ENCODE results near the gene MIS12. TPM values are rescaled to one million over a fixed set of nuclear protein-coding genes. Genes with fewer than 3 reads are reported as not detected.
A peak's percentile ranks its signal among the peaks of the same experiment; 100 is the strongest.

The MIS12 gene
- total RNA-seq, 2 experiments from 2014 or later = 38.4 to 39.5 TPM

DNA sequence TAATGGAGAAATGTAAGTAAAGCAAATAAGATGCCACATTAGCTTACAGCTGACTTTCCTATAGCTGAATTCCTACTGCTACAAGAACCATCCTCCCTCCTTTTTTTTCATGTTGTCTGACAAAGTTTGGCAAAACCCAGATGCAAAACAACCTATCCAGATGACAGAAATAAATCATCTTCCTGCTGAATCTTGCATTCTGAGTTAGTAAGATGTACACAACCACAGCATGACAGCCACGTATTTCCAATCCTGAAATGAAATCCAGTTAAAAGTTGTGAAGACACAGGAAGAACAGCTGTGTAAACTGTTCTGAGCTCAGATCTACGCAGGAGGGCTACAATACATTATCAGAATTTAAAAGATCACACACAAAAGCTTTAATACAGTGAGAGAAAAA is 12.5 kb upstream of the MIS12 start:
- DNase-seq (no peak), ATAC-seq (ENCODE audit: low read depth) (no peak)
- POLR2A ChIA-PET = interaction anchor here (3.2 kb wide), 1 partner anchor 12 kb away, joined by 13 read pairs; the partner anchor contains the start of genes DERL2 and MIS12
- Mint-ChIP-seq H3K36me3 (peaks cover 34% of the 10 kb centered on the region), H3K4me1 (peaks cover 10% of the 10 kb centered on the region), H3K9me3 (no peaks in the 10 kb centered on the region), H3K27me3 (no peaks in the 10 kb centered on the region), H3K27ac (no peak overlapping the region), H3K4me3 (no peak overlapping the region)

DNA sequence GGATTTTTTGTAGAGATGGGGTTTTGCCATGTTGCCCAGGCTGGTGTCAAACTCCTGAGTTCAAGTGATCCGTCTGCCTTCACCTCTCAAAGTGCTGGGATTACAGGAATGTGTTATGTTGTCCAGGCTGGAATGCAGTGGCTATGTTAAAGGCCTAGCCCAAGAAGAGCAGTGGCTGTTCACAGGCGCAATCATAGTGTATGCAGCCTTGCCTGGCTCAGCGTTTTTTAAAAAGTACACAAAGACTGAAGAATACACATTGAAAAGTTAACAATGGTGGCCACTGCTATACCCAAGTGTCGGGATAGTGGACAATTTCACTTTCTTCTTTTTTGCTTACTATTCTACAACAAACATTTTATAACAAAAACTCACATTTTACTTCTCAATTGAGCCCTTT is 7.4 kb upstream of the MIS12 start:
- H3K27ac Mint-ChIP-seq = no peak overlapping the region
- no peaks in the 10 kb centered on the region for H3K9me3 Mint-ChIP-seq
- POLR2A ChIA-PET = interaction anchor here (1.2 kb wide), 1 partner anchor 10 kb away, joined by 4 read pairs; the partner anchor contains the start of gene DHX33
- DNase-seq (no peak), ATAC-seq (ENCODE audit: low read depth) (no peak)
- H3K4me1 Mint-ChIP-seq = peaks cover 16% of the 10 kb centered on the region
- peaks cover 53% of the 10 kb centered on the region for H3K36me3 Mint-ChIP-seq
- no peaks in the 10 kb centered on the region for H3K27me3 Mint-ChIP-seq
- H3K4me3 Mint-ChIP-seq = no peak overlapping the region

DNA sequence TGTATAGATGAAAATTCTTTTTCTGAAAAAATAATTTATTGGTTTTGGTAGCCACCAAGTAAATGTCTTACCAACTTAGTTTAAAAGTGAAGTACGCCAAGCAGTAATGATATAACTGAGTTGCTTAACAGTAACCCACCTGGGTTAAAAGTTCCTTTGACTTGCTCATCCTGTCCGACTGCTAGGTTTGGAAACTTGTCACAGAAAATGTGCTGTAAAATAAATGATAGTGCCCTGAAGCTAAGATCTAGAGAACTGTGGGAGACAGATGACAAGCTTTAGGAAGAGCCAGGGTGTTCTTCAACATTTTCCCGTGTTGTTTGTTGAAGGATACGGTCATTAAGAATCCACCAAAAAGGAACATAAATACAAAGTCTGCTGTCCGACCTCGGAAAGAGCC is 5.4 kb upstream of the MIS12 start:
- H3K9me3 Mint-ChIP-seq = no peaks in the 10 kb centered on the region
- no peak overlapping the region for H3K27ac Mint-ChIP-seq
- peaks cover 29% of the 10 kb centered on the region for H3K4me1 Mint-ChIP-seq
- no peak overlapping the region for H3K4me3 Mint-ChIP-seq
- no peaks in the 10 kb centered on the region for H3K27me3 Mint-ChIP-seq
- ATAC-seq (ENCODE audit: low read depth) (no peak), DNase-seq (no peak)
- POLR2A ChIA-PET = interaction anchor here (1.6 kb wide), 1 partner anchor 11 kb away, joined by 4 read pairs; no protein-coding TSS in a partner anchor
- H3K36me3 Mint-ChIP-seq = peaks cover 50% of the 10 kb centered on the region

DNA sequence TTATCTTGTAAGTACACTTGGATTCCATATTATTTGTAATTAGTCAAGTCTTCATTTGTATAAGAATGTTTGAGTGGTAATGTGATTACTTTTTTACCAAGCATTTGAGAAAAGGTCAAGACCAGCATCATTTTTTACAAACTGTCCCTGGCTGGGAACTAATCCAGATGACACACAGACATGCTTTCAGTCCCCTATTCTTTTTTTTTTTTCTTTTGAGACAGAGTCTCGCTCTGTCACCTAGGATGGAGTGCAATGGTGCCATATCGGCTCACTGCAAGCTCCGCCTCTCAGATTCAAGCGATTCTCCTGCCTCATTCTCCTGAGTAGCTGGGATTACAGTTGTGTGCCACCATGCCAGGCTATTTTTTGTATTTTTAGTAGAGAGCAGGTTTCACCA is 4.9 kb upstream of the MIS12 start:
- POLR2A ChIA-PET = interaction anchor here (0.7 kb wide), 1 partner anchor 58 kb away, joined by 3 read pairs; no protein-coding TSS in a partner anchor
- peaks cover 29% of the 10 kb centered on the region for H3K4me1 Mint-ChIP-seq
- no peaks in the 10 kb centered on the region for H3K9me3 Mint-ChIP-seq
- ATAC-seq (ENCODE audit: low read depth) = no peak
- no peak overlapping the region for H3K27ac Mint-ChIP-seq
- DNase-seq = no peak
- no peaks in the 10 kb centered on the region for H3K27me3 Mint-ChIP-seq
- peaks cover 49% of the 10 kb centered on the region for H3K36me3 Mint-ChIP-seq
- H3K4me3 Mint-ChIP-seq = no peak overlapping the region

DNA sequence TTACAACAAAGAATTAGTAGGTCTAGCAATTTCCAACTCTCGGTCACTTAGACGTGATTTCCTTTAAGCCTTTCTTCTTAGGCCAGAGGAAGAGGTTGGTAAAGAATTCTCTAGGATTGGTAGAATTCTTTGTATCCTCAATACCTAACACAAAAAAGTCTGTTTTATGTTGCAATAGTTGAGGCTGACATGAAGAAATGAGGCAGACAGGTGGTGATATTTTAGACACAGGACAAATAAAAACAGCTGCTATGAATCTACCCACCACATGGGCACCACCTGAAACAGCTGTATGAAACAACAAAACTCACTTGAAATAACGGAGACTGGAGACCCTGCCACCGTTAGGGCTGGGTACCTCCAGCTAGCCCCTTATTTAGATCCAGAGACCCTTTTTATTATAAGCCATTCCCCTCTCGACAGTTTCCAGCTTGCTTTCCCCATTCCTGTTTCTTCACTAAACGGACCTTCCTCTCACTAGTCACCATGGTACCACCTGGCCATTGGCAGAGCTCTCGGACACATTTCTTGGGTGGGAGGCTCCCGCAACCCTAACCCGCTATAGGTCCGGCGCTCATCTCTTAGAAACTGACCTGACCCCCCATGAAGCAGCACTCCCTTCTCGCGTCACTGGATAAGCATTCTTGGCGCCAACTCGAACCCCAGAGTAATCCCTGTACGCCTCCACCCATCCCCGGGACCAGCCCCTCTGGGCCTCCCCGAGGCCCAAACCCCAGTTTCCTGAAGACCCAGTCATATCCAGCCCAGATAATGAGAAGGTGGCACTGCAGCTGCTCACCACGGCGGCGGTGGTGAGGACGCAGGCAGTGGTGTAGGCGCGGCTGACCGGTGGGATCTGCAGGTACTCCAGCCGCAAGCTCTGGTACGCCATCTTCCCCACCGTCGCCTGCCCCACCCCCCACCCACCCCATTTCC is 828 bp upstream of the MIS12 start, which contains the start of gene DERL2:
TSS of gene DERL2 (minus strand) at position 909 of the 936 bp plus-strand sequence. CDS start at position 892, 17 bp downstream.
- POLR2A ChIA-PET = interaction anchor here (0.6 to 2.9 kb wide), 13 partner anchors 9 to 1342 kb away, joined by 3 to 33 read pairs (median 5); partner anchors contain the start of genes C1QBP, DHX33, NLRP1 and NUP88
- DNase-seq (no peak), ATAC-seq (ENCODE audit: low read depth) (no peak)
- H3K4me1 Mint-ChIP-seq = peaks cover 42% of the 10 kb centered on the region
- peak within 1 kb of the TSS; percentile 94 for H3K27ac Mint-ChIP-seq
- no peaks in the 10 kb centered on the region for H3K27me3 Mint-ChIP-seq
- H3K4me3 Mint-ChIP-seq = peak within 1 kb of the TSS; percentile 99
- peaks cover 51% of the 10 kb centered on the region for H3K36me3 Mint-ChIP-seq
- H3K9me3 Mint-ChIP-seq = no peaks in the 10 kb centered on the region

DNA sequence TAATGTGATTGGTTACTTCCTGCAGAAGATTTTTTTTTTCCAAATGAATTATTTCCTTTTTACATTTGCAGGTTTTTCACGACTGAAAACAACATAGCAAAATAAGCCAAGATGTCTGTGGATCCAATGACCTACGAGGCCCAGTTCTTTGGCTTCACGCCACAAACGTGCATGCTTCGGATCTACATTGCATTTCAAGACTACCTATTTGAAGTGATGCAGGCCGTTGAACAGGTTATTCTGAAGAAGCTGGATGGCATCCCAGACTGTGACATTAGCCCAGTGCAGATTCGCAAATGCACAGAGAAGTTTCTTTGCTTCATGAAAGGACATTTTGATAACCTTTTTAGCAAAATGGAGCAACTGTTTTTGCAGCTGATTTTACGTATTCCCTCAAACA is 2.4 kb downstream of the MIS12 start:
- H3K4me3 Mint-ChIP-seq = no peak overlapping the region
- no peaks in the 10 kb centered on the region for H3K27me3 Mint-ChIP-seq
- no peak overlapping the region for H3K27ac Mint-ChIP-seq
- peaks cover 43% of the 10 kb centered on the region for H3K36me3 Mint-ChIP-seq
- ATAC-seq (ENCODE audit: low read depth) = no peak
- POLR2A ChIA-PET = no interaction called here
- DNase-seq = no peak
- H3K9me3 Mint-ChIP-seq = peaks cover 4% of the 10 kb centered on the region
- peaks cover 31% of the 10 kb centered on the region for H3K4me1 Mint-ChIP-seq

DNA sequence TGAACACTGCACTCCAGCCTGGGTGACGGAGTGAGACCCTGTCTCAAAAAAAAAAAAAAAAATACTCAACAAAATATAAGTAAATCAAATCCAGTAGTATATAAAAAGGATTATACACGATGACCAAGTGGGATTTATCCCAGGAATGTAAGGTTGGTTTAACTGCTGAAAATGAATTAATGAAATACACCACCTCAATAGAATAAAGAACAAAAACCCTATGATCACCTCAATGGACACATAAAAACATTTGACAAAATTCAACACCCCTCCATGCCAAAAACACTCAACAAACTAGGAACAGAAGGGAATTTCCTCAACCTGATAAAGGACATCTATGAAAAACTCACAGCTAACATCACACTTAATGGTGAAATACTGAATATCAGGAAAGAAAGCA is 6.6 kb downstream of the MIS12 start:
- Mint-ChIP-seq H3K27ac (no peak overlapping the region), H3K4me3 (no peak overlapping the region)

DNA sequence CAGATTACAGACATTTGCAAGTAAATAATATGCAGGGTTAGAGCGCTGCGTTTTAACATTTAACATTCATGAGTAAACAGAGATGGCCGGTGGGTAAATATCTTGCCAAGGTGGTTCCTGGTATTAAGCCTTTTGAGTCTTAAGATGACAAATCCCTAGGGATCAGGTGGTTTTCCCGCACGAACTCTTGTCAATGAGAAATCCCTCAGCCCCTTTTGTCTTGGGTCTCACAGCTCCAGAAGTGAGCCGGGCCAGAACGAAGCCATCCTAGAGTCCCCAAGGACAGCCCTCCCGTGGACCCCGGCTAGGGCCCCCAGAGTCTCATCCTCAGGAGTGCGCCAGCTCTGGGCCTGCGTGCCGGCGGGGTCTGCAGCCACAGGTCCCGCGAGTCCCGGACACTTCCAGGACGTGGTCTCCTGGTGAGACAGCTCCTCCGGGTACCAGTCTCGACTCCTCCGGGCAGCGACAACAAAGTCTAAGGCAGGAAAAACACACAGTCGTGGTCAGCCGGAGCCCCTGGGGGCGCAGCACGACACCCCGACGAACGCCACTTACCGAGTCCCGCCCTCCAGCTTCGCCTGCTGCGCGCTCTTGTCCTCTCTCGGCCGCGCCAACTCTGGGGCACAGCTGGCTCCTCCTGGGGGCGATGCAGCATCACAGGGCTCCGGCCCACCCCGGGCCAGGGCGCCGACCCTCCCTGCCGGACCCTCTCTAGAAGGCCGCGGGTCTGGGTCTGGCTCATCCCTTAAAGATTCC is 13.3 kb downstream of the MIS12 start:
- Mint-ChIP-seq H3K27me3 (peaks cover 6% of the 10 kb centered on the region), H3K9me3 (no peaks in the 10 kb centered on the region), H3K4me1 (peaks cover 16% of the 10 kb centered on the region), H3K36me3 (peaks cover 11% of the 10 kb centered on the region), H3K4me3 (peak overlapping the region; percentile 92), H3K27ac (no peak overlapping the region)
- POLR2A ChIA-PET = interaction anchor here (0.9 to 4.7 kb wide), 3 partner anchors 14 to 85 kb away, joined by 3 to 29 read pairs (median 4); partner anchors contain the start of genes DERL2, MIS12, NUP88 and RPAIN
- DNase-seq = no peak
- no peak for ATAC-seq (ENCODE audit: low read depth)

More for the DNA sequence above, 6.6 kb downstream of the MIS12 start:
- Mint-ChIP-seq H3K27me3 (peaks cover 6% of the 10 kb centered on the region), H3K36me3 (peaks cover 31% of the 10 kb centered on the region), H3K4me1 (peaks cover 8% of the 10 kb centered on the region), H3K9me3 (peaks cover 6% of the 10 kb centered on the region)
- ATAC-seq (ENCODE audit: low read depth) = no peak
- DNase-seq = no peak
- POLR2A ChIA-PET = no interaction called here

DNA sequence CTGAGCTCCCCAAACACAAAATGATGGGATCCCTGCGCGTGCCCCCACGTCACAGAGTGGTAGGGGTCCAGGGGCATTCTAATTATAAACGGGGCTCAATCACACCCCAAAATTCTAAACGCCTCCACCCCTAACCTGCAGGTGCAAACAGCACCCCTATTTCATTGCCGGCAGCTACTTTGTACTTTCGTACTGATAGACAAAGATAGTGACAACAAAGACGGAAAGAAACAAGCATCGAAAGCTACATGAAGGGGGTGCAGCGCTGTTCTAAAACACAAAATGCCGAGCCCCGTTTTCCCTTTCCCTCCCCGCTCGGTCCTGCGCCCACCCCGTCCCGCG is 13.9 kb downstream of the MIS12 start:
- no peak for ATAC-seq (ENCODE audit: low read depth)
- no peak for DNase-seq
- Mint-ChIP-seq H3K4me1 (peaks cover 16% of the 10 kb centered on the region), H3K27me3 (peaks cover 6% of the 10 kb centered on the region), H3K4me3 (peak overlapping the region; percentile 92), H3K9me3 (no peaks in the 10 kb centered on the region), H3K27ac (peak overlapping the region; percentile 68), H3K36me3 (peaks cover 11% of the 10 kb centered on the region)
- POLR2A ChIA-PET = interaction anchor here (0.9 to 4.7 kb wide), 3 partner anchors 14 to 85 kb away, joined by 3 to 29 read pairs (median 4); partner anchors contain the start of genes DERL2, MIS12, NUP88 and RPAIN

DNA sequence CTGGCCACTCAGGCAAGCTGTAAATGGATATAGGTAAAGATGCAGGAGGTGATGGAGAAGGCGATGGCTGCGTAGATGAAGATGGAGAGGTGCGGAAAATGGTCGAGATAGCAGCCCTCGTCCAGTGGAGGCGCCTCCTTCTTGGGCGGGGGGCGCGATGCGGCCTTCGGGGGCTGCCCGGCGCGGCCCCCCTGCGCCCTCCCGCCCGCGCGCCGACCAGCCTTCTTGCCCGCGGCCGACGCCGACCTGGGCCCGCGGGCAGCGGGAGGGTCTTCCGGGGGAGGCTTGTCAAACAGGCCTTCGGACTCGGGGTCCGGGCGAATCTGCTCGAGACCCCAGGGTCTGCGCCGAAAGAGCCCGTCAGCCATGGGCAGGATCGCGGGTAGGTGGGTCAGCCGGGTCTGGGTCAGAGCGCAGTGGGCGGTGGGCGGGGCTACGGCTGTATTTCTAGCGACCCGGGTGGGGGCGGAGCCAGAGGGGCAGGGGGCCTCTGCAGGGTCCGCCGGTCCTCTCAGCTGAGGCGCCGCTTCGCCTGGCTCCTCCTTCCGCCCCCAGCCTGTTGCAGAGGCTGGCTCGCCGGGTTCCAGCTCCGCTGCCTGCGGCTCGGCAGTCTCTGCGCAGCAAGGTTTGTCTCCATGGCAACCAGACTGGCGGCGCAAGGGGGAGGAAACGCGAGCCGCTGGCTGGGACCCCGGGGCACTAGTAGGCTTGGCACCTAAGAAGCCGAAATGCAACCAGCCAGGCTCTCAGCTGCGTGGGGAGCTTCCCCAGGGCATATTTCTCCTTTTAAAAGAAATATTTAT is 14.4 kb downstream of the MIS12 start:
- Mint-ChIP-seq H3K4me3 (peak overlapping the region; percentile 92), H3K4me1 (peaks cover 16% of the 10 kb centered on the region), H3K27ac (peak overlapping the region; percentile 68), H3K27me3 (peaks cover 4% of the 10 kb centered on the region), H3K9me3 (no peaks in the 10 kb centered on the region), H3K36me3 (peaks cover 11% of the 10 kb centered on the region)
- DNase-seq = peak; percentile 72
- ATAC-seq (ENCODE audit: low read depth) = peak; percentile 95
- POLR2A ChIA-PET = interaction anchor here (0.7 to 4.7 kb wide), 5 partner anchors 15 to 84 kb away, joined by 3 to 29 read pairs (median 3); partner anchors contain the start of genes DERL2, DHX33, MIS12 and NUP88

DNA sequence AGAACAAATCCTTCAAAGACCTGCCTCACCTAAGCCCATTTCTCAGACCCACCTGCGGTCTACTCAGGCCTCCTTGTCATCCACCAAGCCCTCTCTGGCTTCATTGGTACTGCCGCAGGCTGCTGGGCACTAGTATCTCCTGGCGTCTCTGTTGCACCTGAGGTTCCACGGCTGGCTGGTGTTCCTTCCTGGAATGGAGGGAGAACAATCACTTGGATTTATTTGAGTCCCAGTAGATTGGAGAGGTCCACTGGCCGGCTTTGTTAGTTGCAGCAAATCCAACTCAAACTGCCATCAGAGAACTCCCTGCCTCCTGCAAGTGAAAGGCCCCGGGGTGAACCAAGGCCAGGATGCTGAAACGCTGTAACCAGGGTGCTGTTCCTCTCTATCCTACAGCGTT is 15.3 kb downstream of the MIS12 start:
- Mint-ChIP-seq H3K36me3 (peaks cover 11% of the 10 kb centered on the region), H3K4me3 (peak overlapping the region; percentile 55), H3K27me3 (peaks cover 4% of the 10 kb centered on the region), H3K4me1 (peaks cover 16% of the 10 kb centered on the region), H3K9me3 (no peaks in the 10 kb centered on the region), H3K27ac (peak overlapping the region; percentile 46)
- POLR2A ChIA-PET = interaction anchor here (1.0 to 4.7 kb wide), 2 partner anchors 16 to 33 kb away, joined by 3 to 29 read pairs; partner anchors contain the start of genes DERL2, DHX33 and MIS12
- no peak for ATAC-seq (ENCODE audit: low read depth)
- no peak for DNase-seq

DNA sequence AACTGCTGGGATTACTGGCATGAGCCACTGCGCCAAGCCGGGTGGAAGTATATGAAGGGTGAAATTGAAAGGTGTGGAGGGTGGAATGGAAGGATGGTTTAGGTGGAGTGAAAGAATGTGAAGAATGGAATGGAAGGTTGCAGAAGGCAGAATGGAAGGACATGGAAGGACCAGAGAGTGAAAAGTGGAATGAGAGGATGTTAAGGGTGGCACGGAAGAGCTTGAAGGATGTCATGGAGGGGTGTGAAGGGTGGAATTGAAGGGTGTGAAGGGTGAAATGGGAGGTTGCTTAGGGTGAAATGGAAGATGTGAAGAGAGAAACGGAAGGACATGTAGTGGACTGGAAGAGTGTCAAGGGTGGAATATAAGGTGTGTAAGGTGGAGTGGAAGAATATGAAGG is 16.2 kb downstream of the MIS12 start:
- H3K27ac Mint-ChIP-seq = no peak overlapping the region
- no peaks in the 10 kb centered on the region for H3K27me3 Mint-ChIP-seq
- peaks cover 11% of the 10 kb centered on the region for H3K36me3 Mint-ChIP-seq
- ATAC-seq (ENCODE audit: low read depth) (no peak), DNase-seq (no peak)
- H3K4me3 Mint-ChIP-seq = no peak overlapping the region
- H3K9me3 Mint-ChIP-seq = no peaks in the 10 kb centered on the region
- peaks cover 16% of the 10 kb centered on the region for H3K4me1 Mint-ChIP-seq
- POLR2A ChIA-PET = interaction anchor here (4.7 kb wide), 1 partner anchor 17 kb away, joined by 29 read pairs; the partner anchor contains the start of genes DERL2 and MIS12

Data from activated naive CD8-positive, alpha-beta T cell treated with anti-CD3 and anti-CD28 coated beads, Interleukin-2, amount 10 ng/mL, durations not matched to agents 7 days and 5 days (primary cell).